MCF 10A (cell line): ENCODE results near the gene TRIM66. TPM values are rescaled to one million over a fixed set of nuclear protein-coding genes. Genes with fewer than 3 reads are reported as not detected.

Experiments used
- BruUV-seq: library from RNA; stranded (reverse); fragments of 400-500 nt; replicated peaks from 2 replicates; lab custom pipeline; 2021; lab: Mats Ljungman, UMichigan
- CTCF ChIA-PET: fragments of 300-600 bp; sonication (Branson Sonifier 250); formaldehyde crosslinking; extraction: SDS; loops from one replicate; lab custom pipeline; 2021; ENCODE audit warnings: antibody characterized with exemption, inconsistent platforms; lab: Yijun Ruan, JAX
- POLR2A ChIA-PET: fragments of 300-600, 350-650 bp; sonication (Branson Sonifier 250); formaldehyde crosslinking; extraction: SDS; loops from one replicate; lab custom pipeline; 2020; ENCODE audit warnings: antibody characterized with exemption, inconsistent platforms; lab: Yijun Ruan, JAX
- DNase-seq: peaks from one replicate; pipeline ENCODE4 v3.0.0-alpha.2; 2018; ENCODE audit not compliant: unreplicated experiment
- H3K27ac Mint-ChIP-seq: one replicate; pipeline ENCODE4 v1.8.0; 2022; ENCODE audit warnings: mild to moderate bottlenecking, low read depth, mixed read lengths; ENCODE audit not compliant: unreplicated experiment
- H3K27me3 Mint-ChIP-seq: one replicate; pipeline ENCODE4 v1.8.0; 2022; ENCODE audit warnings: mixed read lengths; ENCODE audit not compliant: insufficient read depth, unreplicated experiment
- H3K36me3 Mint-ChIP-seq: one replicate; pipeline ENCODE4 v1.8.0; 2022; ENCODE audit warnings: mild to moderate bottlenecking, moderate library complexity, mixed read lengths; ENCODE audit not compliant: insufficient read depth, unreplicated experiment
- H3K4me1 Mint-ChIP-seq: one replicate; pipeline ENCODE4 v1.8.0; 2022; ENCODE audit warnings: mixed read lengths; ENCODE audit not compliant: insufficient read depth, unreplicated experiment
- H3K4me3 Mint-ChIP-seq: one replicate; pipeline ENCODE4 v1.8.0; 2022; ENCODE audit warnings: mild to moderate bottlenecking, moderate library complexity, mixed read lengths; ENCODE audit not compliant: unreplicated experiment
- H3K9me3 Mint-ChIP-seq: one replicate; pipeline ENCODE4 v1.8.0; 2022; ENCODE audit warnings: mixed read lengths; ENCODE audit not compliant: unreplicated experiment
- CTCF ChIP-seq: fragments of 200-600 bp; IDR thresholded peaks from one replicate; pipeline ENCODE4 v1.8.0; 2022; ENCODE audit warnings: antibody characterized with exemption, mild to moderate bottlenecking; ENCODE audit not compliant: unreplicated experiment
- intact Hi-C: fragments of 100-400 bp; cut with micrococcal nuclease; formaldehyde crosslinking; loops from 2 replicates; pipeline ENCODE4 v1.14.1; 2022
- total RNA-seq: library from RNA; stranded (reverse); gene quantifications from 2 replicates; pipeline ENCODE4 v1.2.3, GENCODE V29; 2022

The TRIM66 gene
- total RNA-seq, 1 experiment from 2014 or later: 27.3 TPM

- TF ChIP-seq CTCF: no peak
Observed at GRCh38 chr11:8717876-8718753, 35.6 kb upstream of the TRIM66 start.

GRCh38 chr11:8717544-8717875 is 35.0 kb upstream of the TRIM66 start:
- ChIA-PET POLR2A (interaction anchor here (0.9 to 1.1 kb wide), 2 partner anchors 51 to 93 kb away, joined by 3 to 4 read pairs; a partner anchor contains a TSS), CTCF (interaction anchor here (0.6 to 1.8 kb wide), 3 partner anchors 21 to 454 kb away, joined by 3 to 7 read pairs (median 3); partner anchors contain the start of gene LMO1)
- Mint-ChIP-seq H3K4me3 (peak overlapping the region; percentile 15), H3K9me3 (no peaks in the 10 kb centered on the region), H3K36me3 (peaks cover 21% of the 10 kb centered on the region), H3K4me1 (peaks cover 43% of the 10 kb centered on the region), H3K27me3 (no peaks in the 10 kb centered on the region), H3K27ac (peak overlapping the region; percentile 71)
- no peak for TF ChIP-seq CTCF
- DNase-seq: no peak
- intact Hi-C loops: no loop called here
- no TSS peak for BruUV-seq

More at GRCh38 chr11:8717876-8718753, 35.6 kb upstream of the TRIM66 start:
- Mint-ChIP-seq H3K4me1 (peaks cover 43% of the 10 kb centered on the region), H3K27me3 (no peaks in the 10 kb centered on the region), H3K36me3 (peaks cover 26% of the 10 kb centered on the region), H3K4me3 (peak overlapping the region; percentile 15), H3K27ac (peak overlapping the region; percentile 71), H3K9me3 (no peaks in the 10 kb centered on the region)
- intact Hi-C loops: loop anchor here (2.0 kb wide), 1 partner anchor 49 kb away; no protein-coding TSS in a partner anchor
- POLR2A ChIA-PET: interaction anchor here (0.6 to 2.1 kb wide), 7 partner anchors 27 to 501 kb away, joined by 3 to 19 read pairs (median 3); a partner anchor contains a TSS
- peak; percentile 78 for DNase-seq
- CTCF ChIA-PET: interaction anchor here (0.9 to 1.8 kb wide), 3 partner anchors 22 to 242 kb away, joined by 3 to 7 read pairs (median 3); no protein-coding TSS in a partner anchor
- no TSS peak for BruUV-seq

GRCh38 chr11:8715501-8715900 is 33.0 kb upstream of the TRIM66 start:
- H3K4me1 Mint-ChIP-seq: peaks cover 42% of the 10 kb centered on the region

More at GRCh38 chr11:8715501-8715900, 33.0 kb upstream of the TRIM66 start:
- intact Hi-C loops: no loop called here
- Mint-ChIP-seq H3K36me3 (peaks cover 32% of the 10 kb centered on the region), H3K4me3 (no peak overlapping the region), H3K27me3 (no peaks in the 10 kb centered on the region), H3K27ac (no peak overlapping the region), H3K9me3 (no peaks in the 10 kb centered on the region)
- no TSS peak for BruUV-seq
- ChIA-PET CTCF (interaction anchor here (0.5 to 0.7 kb wide), 3 partner anchors 52 to 1911 kb away, joined by 3 read pairs; no protein-coding TSS in a partner anchor), POLR2A (interaction anchor here (1.0 kb wide), 1 partner anchor 27 kb away, joined by 3 read pairs; no protein-coding TSS in a partner anchor)
- TF ChIP-seq CTCF: no peak
- DNase-seq: no peak
